ENCODE results near the gene SLC4A4.

Gene SLC4A4

DNA sequence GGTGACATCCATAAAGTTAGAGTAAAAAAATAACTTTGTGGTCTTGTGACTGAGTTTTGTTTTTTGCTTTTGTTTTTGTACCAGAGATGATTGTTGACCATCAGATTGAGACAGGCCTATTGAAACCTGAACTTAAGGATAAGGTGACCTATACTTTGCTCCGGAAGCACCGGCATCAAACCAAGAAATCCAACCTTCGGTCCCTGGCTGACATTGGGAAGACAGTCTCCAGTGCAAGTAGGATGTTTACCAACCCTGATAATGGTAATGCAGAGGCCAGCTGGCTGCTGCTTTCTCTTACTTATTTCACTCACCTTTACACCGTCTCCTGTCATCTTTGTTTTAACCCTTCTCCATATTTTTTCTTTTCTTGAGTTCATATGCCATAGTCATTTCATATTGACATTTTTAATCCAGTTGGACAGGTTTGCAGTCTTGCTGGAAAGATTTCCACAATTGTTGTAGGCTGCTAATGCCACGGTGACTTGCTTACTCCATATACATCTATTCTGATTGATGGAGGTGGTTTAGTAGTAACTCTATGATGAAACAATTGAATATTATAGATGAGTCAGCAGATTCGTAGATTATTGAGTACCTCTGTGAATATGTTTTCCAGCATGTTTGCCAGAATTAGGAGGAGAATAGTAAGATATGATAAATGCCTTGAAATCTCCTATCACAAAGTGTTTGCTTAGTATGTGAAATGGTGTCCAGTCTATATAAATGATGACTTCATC lies 18.3 kb downstream of the SLC4A4 start:
- DNase-seq (ENCODE audit: low read depth, low spot score), result no peak

DNA sequence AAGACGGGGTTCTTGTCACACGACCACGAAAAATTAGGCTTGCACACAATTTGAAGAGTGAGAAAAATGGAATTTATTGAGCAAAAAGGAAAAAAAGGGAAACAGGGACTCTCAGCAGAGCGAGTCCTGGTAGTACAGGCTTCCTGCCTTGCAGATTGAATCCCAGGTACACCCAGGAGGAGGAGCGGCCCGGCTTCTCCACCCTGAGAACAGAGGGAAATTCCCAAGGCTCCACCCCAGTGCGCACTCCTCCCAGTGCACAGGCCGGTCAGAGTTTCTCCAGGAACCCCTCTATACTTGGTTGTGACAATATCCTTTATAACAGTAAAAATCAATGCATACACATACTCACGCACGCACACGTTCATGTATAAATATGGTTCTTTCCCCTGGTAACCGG lies 22.0 kb downstream of the SLC4A4 start:
- DNase-seq (ENCODE audit: low read depth, low spot score), result no peak

DNA sequence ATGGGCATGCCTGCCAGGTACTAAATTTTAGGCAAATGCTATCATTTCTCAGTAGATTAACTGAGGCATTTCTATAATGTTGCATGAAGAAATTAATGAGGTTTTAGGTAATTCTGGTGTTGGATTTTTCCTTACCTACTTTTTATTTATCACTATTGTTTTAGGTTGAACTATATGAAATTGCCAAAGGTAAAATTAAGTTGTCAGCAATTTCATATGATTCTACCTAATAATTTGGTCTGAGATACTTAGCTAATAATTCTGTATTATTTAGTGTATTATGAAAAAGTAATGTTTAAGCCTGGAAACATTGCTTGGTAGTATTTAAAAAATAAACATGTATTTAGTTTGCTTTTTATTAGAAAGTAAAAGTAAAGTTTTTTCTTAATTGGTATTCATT lies 22.7 kb downstream of the SLC4A4 start:
- no peak for DNase-seq (ENCODE audit: low read depth, low spot score)

DNA sequence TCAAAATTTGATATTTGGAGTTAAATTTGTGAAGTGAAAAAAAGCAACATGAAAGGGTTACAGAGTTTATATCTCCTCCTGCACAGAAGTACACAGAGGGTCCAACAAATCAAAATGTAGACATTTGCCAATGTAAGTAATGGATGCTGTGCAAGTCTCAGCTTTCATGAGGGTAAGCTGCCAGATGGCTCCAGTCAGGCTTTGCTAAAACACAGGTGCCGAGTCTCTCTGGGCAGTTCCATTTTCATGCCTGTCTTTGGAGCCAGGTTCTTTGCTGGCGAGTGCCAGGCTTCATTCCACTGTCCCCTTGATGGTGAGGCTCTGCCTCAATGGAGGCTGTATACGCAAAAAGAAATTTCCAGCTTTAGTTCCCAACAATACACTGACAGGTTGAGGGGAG lies 27.9 kb downstream of the SLC4A4 start:
- DNase-seq (ENCODE audit: low read depth, low spot score), result no peak

DNA sequence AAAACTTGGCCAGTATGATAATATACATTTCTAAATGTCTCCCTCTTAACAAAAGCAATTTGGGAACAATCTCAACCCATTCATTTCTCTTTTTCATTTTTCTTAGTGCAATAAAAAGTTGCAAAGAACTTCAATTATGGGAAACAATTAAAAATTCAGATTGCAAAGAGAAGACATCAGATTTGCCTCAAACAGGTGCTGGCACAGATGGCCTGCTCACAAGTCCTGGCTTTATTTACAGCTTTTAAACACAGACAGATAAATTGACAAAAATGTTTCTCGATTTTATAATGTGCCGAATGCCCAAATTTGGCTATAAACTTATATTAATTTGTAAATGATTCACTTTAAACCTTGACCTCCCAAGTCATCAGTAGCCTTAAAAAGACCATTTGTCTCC lies 28.7 kb downstream of the SLC4A4 start:
- DNase-seq (ENCODE audit: low read depth, low spot score), result no peak

DNA sequence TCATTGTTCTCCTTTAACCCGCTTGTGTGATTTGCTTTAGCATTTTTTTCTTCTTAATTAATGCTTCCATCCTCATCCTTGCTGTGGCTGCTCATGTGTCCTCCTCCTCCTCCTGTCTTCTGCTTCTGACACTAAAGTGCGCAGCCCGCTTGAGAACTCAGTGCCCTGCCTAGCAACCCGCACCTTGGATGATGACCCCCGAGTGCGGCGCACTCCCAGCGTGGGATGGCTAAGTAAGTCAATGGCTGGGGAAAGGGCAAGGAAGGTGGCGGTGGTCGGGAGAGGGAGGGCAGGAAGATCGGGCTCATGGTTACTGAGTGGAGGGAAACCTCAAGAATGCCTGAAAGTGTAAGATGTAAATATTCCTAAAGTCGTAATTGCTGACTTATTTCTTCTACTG lies 30.1 kb downstream of the SLC4A4 start:
- no peak for DNase-seq (ENCODE audit: low read depth, low spot score)

DNA sequence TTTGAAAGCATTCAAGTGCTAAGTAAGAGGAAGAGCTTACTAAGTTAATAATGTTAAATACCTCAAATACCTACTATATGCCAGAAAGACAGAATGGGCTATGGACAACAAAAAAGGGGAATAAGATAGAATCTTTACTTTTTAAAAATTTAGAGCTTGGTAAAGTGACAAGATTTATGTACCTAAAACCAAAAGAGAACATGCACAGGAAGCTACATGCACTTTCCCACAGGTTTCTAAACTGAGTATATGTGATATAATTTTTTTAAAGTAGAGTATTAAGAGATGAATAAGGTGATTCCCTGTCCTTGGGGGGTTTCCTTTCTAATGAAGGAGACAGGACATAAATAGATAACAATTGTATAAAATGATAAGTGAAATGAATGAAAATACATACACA lies 30.7 kb downstream of the SLC4A4 start:
- no peak for DNase-seq (ENCODE audit: low read depth, low spot score)

DNA sequence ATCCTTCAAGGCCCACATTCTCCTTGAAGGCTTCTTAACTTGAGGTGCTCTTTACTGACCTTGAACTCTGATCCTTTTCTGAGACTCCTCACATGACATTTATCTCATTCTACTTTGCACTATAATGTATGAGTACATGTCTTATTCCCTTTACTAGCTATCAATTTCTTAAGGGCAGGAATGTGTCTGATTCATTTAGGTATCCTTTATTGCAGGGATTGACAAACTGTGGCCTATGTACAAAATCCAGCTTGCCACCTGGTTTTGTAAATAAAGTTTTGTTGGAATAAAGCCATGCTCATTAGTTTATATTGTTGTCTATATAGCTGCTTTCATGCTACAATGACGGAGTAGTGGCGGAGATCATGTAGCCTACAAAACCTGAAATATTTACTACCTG lies 36.7 kb downstream of the SLC4A4 start:
- DNase-seq (ENCODE audit: low read depth, low spot score), result no peak

DNA sequence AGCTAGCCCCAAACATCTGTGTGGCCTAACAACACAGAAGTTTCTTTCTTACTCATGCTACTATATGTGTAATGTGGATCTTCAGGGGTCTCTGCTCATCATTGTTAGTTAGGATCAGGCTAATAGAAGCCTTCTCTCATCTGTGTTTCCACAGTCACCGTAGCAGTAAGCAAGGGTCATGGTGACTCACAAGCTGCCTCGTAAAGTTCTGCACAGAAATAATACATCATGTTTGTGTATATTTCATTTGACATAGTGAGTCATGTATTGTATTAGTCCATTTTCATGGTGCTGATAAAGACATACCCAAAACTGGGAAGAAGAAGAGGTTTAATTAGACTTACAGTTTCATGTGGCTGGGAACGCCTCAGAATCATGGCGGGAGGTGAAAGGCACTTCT lies 38.7 kb downstream of the SLC4A4 start:
- no peak for DNase-seq (ENCODE audit: low read depth, low spot score)

DNA sequence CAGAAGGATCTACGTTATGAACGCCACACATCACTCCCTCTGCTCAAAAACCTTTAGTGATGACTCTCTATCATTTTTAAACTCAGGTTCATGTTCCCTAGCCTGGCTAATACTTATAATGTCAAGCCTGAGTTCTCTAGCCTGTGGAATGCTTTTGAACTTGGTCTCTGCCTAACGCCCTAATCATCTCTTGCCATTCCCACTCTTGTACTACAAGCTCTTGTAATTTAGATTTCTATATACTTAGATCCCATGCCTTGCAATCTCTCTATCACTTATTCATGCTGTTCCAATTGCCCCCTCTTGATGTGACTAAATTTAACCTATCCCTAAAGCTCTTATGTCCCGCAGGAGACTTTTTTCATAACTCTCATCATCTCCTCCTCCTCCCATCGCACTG lies 40.3 kb downstream of the SLC4A4 start:
- DNase-seq (ENCODE audit: low read depth, low spot score), result no peak

DNA sequence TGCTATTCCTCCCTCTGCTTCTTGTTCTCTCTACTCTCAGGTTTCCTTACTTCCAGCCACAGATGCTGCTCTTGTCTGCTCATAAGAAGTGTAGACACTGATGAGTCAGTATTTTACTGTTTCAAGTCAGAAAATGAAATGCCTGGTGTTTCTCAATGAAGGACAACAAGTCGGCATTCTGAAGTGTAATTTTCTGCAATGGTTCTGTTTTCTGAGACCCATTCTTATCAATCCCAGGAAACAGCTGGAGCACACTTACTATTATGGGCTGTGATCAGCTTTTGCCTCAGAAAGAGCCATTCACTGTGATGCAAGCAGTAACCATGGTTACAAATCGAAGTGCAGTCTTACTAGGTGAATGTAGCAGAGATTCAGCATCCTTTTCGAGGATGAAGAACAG lies 42.0 kb downstream of the SLC4A4 start:
- DNase-seq (ENCODE audit: low read depth, low spot score), result no peak

DNA sequence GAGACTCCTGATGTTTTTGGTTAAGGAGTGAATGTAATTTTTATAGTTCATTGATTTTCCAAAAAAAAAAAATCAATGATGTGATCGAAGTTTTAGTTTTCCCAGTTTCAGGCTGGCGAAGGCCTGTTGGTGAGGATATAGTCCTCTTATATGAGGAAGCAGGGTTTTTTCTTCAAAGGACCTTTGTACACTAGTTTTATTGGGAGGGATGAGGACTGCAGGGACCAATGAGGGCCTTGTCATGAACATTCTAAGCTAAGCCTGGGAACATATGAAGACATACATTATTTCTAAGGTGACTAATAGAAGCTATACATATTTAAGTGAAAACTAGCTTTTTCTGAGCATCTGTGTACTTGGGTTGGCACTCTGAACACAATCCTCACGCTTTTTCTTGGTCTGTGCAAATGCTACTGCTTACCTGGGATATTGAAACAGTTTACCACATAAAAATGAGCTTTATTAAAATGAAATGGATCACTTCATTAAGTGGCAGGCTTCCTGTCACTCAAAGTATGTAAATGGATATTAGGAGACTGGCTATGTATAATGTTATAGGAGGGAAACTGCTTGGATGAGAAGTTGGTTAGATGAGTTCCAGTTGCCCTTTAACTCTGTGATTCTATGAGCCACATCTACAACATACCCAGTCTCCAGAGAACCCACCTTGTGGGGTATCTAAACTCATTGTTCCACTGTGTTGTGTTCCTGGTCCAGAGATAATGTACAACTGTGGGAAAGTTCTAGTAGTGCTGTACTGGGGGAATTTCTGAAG lies 43.5 kb downstream of the SLC4A4 start:
- no peak for DNase-seq (ENCODE audit: low read depth, low spot score)

DNA sequence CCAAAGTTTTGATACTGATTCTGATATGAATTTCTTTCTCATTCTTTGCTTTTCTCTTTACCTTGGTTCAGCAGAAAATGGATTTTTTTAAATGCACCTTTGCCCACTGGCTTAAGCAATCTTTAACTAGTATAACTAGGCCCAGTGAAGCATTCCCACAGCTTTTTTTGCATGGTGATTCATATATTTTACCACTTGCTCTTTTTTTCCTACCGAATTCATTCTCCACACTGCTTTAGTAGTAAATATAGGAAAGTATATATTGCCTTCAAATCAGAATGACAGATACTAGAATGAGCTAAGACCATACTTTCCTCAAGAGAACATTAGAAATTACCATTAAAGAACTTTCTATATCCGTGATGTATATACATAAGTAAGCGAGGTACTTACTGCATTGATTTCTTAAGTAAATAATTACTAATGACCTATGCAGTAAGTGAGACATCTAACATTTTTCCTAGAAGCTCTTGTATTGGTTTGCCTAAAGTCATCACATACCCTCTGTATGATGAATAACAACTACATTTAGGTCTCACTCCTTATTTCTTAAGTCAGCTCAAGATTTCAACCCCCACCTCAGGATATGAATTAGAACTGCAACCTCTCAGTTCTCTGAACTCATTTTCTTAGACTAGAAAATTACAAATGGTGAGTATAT lies 44.2 kb downstream of the SLC4A4 start:
- no peak for DNase-seq (ENCODE audit: low read depth, low spot score)

DNA sequence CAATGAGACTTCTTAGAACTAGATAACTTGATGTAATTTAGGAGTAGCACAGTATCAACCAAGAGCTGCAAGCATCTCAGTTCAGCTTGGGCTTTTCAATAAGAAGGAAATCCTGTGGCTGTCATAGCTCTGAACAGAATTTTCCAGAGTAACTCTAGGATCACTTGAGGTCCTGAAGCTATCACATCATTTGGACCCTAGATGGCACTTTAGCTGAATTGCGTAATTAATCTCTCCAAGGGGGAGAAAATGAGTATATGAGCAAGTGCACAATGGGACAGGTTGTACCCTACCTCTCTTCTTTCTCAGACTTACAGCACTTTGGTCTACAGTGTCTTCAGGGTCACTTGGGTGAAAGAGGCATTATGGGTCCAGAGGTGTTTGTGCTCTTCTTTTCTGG lies 45.2 kb downstream of the SLC4A4 start:
- DNase-seq (ENCODE audit: low read depth, low spot score), result no peak

DNA sequence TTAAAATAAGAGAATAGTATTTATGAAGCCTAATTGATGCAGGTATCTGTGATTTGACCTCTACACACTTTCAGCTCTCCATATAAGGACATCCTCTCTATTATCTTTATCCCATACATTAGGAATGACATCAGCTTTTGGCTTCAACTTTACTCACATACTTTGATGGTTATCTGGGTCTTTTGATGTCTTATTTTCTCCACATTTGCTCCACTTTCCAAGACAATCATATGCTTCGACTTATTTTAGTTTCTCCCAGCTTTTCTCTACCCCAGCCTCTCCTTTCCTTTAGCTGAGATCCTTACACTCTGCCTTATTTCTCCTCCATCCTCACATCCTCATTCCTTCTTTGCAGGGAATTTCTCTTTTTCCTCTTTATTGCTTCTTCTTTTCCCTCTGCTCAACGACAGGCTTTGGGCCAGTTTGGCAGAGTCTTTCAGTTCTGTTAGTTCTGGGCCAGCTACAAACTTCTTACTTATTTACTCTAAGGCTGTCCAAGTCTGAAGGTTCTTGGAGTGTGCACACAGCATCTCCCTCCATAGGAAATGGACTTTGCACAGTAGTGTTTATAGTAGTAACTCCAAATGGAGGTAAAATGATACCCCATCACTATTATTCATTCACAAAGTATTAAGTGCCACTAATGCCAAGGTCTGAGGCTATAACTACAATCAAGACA lies 50.5 kb downstream of the SLC4A4 start:
- no peak for DNase-seq (ENCODE audit: low read depth, low spot score)

DNA sequence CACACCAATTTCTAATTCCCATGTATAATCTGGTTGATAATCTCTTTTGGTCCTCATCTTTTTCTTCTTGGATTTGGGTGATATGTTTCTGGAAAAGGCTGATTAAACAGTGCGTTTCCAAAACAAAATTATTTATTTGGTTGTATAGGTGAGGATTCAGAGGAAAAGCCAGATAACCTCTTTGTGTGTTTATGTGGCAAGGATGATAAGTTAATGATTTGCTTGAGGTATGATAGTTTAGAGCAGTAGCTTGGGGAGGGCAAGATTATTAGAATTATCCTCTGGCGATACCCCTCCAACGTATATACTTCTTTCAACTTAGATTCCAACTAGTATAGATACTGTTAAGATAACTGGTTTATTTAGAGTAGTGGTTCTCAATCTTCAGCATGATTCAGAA lies 53.3 kb downstream of the SLC4A4 start:
- no peak for DNase-seq (ENCODE audit: low read depth, low spot score)

DNA sequence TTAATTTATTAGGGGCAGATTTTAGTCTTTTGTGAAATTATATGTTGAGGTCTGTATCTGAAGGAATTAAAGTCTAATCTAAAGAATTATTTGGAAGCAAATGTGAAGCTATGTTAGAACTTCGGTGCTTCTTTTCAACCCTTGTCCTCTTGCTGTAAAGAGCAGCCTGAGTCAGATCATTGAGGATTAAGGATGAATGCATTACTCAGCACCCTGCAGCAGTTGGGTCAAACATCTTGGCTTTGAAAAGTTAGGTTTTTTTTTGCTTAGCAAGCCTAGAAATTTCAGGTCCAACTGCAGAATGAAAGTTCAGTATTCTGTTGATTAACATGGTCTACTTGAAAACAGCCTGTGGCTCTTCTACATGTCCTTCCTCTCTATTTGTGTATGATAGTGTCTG lies 57.6 kb downstream of the SLC4A4 start:
- no peak for DNase-seq (ENCODE audit: low read depth, low spot score)

DNA sequence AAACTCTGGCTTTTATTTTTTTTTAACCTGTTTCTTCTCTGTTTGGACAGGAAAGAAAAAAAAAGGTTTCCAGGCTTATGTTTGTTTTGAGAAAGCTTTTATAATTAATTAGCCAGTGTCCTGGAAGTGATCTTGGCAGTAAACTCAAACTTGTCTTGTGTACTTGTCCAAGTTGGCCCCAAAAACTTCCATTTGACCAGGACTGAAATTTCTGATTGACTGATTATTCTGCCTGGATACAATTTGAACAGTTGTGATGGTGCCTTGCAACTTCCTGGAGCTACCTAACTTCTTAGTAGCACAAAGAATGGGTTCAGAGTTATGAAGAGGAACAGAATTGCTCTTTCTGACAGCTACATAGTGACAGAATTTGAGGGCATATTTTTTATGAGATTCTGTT lies 62.0 kb downstream of the SLC4A4 start:
- DNase-seq (ENCODE audit: low read depth, low spot score), result no peak

DNA sequence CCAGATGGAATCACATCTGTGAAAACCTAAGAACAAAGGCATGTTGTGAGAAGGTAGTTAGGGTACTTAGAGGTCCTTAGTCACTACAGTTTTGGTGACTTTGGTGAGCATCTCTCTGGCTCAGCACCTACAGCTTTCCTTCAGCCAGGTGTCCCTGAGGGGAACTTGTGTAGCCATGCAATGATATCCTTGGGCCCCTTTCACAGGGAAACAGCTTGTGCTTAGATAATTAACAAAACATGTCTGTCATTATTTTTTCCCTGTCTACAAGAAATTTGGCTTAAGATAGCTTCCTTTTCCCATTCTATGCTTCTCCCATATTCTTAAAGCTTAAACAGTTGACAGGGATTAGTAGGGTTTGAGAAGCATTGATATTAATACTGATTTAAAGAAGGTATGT lies 63.8 kb downstream of the SLC4A4 start:
- no peak for DNase-seq (ENCODE audit: low read depth, low spot score)

DNA sequence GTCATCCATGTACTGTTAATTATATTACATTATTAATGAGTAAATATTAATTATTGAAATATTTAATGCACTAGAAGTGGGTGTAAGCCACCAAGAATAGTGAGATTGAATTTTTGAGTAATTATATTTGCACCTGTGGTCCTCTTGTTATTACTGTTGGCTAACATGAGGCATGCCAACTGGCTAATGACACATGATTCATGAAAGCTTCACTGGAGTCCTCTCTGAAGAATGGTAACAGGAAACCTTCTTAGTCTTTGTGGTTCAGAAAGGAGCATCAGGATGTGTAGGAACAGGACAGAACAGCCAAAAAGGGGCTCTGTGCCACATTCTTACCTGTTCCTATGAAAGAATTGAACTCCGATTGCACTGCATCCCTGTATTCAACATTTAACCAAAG lies 65.2 kb downstream of the SLC4A4 start:
- DNase-seq (ENCODE audit: low read depth, low spot score), result no peak

DNA sequence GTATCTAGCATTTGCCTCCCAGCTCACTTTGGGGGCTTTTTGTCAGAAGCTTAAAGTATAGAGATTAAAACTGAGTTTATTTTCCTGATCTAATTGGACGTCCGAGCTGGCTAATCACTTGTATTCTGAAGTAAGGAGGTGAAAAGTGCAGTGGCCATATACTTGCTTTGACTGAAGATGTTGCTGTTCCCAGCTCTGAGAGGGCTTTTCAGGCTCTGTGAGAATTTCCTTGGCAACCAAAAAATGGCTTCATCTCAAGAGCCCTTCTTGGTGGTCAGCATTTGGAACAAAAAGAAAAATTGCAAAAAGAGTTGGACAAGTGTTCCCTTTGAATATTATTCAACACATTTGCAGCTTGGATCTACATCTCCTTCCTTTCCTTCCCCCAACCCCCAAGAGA lies 67.0 kb downstream of the SLC4A4 start:
- no peak for DNase-seq (ENCODE audit: low read depth, low spot score)

DNA sequence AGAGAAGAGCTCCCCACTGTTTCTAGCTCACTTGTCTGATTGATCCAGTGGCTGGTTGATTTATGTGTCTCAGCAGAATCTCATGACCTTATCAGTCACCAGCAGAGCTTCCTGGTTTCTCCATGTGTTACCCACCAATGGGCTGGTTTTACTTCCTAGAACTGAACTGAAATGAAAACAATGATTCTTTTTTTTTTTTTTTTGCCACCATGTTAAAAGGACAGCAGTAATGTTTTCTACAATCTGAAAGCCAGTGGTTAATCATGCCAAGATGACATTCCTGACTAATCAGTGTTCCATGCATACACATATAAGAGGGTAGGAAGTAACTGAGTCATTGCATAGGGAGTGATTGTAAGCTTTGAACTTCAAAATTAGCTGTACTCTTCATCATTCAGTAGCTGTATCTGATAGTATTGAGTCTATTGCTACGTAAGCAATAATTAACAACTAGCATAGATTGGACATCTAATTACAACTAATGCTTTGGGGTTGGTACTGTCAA lies 67.7 kb downstream of the SLC4A4 start:
- DNase-seq (ENCODE audit: low read depth, low spot score), result no peak
